ENCODE measurements around the gene TNFRSF4.

GRCh38 chr1:1181129-1181937 is 32.6 kb downstream of the TNFRSF4 start:
- TF ChIP-seq E2F6 (IDR thresholded peaks at IDR 0.05; ENCODE audit: borderline replicate concordance, low read depth) = no peak
- no peak for TF ChIP-seq CTCF (IDR thresholded peaks at IDR 0.05)
- TF ChIP-seq REST (IDR thresholded peaks at IDR 0.05) = no peak
- TF ChIP-seq MAX (IDR thresholded peaks at IDR 0.05) = no peak
- no peak for TF ChIP-seq KDM1A (IDR thresholded peaks at IDR 0.05; ENCODE audit: low read depth)
- TF ChIP-seq CHD2 (IDR thresholded peaks at IDR 0.05; ENCODE audit: low read length, partially characterized antibody) = no peak
- no peak for TF ChIP-seq ZNF302 (CRISPR knock-in tag; IDR thresholded peaks at IDR 0.05)
- no peak for TF ChIP-seq PBX3 (IDR thresholded peaks at IDR 0.05)
- no peak for TF ChIP-seq EP300 (IDR thresholded peaks at IDR 0.05)
- no peak for TF ChIP-seq RAD21 (conservative IDR thresholded peaks at IDR 0.05 in 1 of 2, IDR thresholded peaks at IDR 0.05 in 1 of 2)

Measured in A549 (cell line).